D721Med (cell line): ENCODE measurements around the gene NSD2.

Source experiments
- DNase-seq: peaks from one replicate; pipeline ENCODE4 v3.0.0; 2011; ENCODE audit warnings: low spot score; ENCODE audit not compliant: insufficient read length
- FAIRE-seq: peaks from 2 replicates; lab custom pipeline; 2011; peaks lifted over from hg19 to GRCh38; lab: Jason Lieb, UNC
- TF ChIP-seq, protein P1 (sequence below): IDR thresholded peaks from 2 replicates; pipeline ENCODE4 v1.5.1; 2012; ENCODE audit warnings: mild to moderate bottlenecking, control low read depth; ENCODE audit not compliant: insufficient read depth; ENCODE audit errors: missing control alignments

Gene NSD2

DNA sequence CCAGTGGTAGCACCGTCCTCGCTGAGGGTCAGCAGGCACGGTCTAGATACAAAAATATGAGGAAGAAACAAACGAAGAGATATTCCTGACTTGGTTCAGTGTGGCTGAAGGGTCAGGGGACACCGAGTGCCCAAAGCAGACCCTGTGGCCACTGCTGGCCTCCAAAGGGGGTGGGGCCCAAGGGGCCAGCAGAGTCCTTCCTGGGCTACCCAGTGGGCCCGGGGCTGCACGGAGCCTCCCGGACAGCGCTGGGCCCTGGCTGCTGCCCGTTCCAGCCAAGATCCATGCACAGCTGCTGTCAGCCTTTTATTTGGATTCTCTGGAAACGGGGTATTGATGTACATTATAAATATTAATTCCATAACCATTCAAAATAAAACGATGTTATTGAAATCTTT is 117.1 kb downstream of the NSD2 start:
- no peak for FAIRE-seq
- TF ChIP-seq, protein P1, sequence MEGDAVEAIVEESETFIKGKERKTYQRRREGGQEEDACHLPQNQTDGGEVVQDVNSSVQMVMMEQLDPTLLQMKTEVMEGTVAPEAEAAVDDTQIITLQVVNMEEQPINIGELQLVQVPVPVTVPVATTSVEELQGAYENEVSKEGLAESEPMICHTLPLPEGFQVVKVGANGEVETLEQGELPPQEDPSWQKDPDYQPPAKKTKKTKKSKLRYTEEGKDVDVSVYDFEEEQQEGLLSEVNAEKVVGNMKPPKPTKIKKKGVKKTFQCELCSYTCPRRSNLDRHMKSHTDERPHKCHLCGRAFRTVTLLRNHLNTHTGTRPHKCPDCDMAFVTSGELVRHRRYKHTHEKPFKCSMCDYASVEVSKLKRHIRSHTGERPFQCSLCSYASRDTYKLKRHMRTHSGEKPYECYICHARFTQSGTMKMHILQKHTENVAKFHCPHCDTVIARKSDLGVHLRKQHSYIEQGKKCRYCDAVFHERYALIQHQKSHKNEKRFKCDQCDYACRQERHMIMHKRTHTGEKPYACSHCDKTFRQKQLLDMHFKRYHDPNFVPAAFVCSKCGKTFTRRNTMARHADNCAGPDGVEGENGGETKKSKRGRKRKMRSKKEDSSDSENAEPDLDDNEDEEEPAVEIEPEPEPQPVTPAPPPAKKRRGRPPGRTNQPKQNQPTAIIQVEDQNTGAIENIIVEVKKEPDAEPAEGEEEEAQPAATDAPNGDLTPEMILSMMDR, result no peak
- DNase-seq, result peak; percentile 12

DNA sequence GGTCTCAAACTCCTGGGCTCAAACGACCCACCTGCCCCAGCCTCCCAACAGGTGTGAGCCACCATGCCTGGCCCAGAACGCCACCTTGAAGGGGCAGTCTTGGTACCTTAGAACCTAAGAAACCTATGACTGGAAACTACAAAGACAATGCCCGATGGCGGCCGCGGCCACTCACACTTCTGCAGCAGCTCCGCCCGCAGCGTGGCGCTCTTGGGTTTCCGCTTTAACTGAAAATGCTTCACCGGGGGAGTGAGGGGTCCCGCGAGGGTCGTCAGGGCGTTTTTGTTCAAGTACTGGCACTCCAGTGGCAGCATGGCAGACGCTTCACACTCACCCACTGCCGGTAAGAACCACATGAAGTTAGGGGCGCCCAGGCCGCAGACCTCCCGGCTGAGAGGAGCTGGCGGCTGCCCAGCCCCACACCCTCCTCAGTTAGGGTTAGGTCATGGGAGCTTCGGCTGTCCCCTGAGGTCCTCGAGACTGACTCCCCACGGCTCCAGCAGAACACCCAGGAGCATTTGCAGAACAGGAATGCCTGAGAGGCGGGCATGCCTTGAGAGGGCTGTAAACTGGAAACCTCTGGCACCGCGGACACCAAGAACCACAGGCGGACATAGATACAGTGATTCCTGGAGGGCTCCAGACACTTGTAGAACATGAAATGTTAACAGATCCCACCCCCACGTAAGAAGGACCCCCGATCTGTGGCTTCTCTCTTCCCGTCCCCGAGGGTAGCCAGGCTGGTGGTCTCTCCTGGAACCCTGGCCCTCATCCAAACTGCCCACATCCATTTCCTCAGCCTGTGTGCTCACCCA is 118.5 kb downstream of the NSD2 start:
- TF ChIP-seq, protein P1, result no peak
- DNase-seq, result no peak
- no peak for FAIRE-seq

DNA sequence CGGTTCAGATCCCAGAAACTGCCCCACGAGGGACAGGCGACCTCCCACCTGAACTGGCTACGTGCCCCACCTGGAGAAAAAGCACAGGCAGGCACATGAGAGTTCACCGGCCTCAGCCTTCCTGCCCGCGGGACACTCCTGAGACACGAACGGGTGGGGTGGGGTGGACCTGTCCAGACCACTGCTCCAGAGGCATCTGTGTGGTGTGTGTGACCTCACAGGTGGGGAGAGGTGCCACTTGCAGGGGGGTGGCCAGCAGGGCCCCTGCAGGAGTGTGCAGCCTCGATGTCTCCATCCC is 119.1 kb downstream of the NSD2 start:
- TF ChIP-seq, protein P1, result no peak
- DNase-seq (no peak), FAIRE-seq (no peak)

DNA sequence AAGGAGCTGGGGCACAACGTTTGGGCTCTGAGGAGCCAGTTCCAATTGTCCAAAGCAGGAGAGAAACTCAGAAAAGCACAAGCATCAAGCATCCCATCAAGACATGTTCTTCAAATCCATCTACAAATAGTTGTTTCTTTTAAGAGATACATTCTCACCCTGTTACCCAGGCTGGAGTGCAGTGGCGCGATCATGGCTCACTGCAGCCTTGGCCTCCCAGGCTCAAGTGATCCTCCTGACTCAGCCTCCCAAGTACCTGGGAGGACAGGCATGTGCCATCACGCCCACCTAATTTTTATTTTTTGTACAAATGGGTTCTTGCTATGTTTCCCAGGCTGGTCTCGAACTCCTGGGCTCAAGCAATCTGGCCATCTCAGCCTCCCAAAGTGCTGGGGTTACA is 119.5 kb downstream of the NSD2 start:
- DNase-seq (no peak), FAIRE-seq (no peak)
- TF ChIP-seq, protein P1, result no peak

DNA sequence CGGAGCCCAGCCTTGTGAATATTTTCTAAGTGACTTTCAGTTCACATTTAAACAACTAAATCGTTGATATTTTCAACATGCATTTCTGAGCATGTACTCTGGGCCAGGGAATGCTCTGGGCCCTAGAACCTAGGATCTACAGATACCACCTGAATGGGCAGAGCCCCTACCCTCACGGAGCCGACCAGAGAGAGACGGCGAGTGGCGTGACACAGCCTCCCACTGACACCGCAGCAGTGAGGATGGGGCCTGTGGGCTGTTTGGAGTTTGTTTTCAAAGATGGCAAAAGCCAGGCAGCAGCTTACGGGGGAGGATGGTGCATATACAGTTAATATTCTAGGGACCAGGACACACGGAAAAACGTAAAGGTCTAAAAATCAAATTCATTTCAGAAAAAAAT is 119.9 kb downstream of the NSD2 start:
- DNase-seq (no peak), FAIRE-seq (no peak)
- TF ChIP-seq, protein P1, result no peak

DNA sequence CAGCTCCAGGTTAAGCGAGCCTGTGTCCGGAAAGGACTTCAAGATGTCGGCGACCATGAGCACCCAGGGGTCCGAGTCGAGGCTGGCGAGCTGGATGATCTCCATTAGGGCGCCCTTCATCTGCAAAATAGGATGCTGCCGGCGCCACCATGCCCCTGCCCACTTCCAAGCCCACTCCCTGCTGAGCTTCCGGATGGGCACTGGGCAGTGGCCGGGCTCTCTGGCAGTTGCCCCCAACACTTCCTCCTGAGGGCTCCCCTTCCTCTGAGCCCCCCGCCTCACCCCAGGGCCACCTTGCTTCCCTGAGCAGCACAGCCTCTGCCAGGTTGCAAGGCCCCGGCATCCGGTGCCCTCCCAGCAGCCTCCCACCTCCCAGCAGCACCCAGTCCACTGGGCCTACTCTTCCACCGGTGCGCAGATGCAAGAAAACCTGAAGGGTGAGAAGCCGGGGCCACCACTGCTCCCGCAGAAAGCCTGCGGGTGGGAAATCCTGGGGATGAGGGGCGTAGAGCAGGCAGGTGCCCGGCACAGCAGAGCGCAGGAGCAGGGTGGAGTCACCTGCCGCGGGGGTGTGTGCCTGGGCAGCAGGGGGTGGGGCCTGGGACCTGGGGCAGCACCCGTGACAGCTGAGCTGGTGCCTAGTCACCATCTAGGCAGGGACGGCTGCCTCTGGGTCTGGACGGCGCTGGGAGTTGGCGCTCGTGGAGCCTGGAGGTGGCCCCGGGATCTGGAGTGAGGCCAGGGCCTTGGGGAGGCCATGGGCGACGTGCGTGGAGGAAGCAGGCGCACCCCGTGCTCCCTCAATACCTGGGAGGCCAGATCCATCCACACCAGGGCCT is 120.6 kb downstream of the NSD2 start:
- DNase-seq (no peak), FAIRE-seq (no peak)
- TF ChIP-seq, protein P1, result no peak
